Stimulated activated CD8-positive, alpha-beta memory T cell treated with anti-CD3 and anti-CD28 coated beads, Interleukin-4, amount 100 ng/mL, for 48 hours (primary cell): ENCODE measurements around the gene TBC1D16.
"Not testable (repeated sequence)": the region's sequence is repeated elsewhere in the genome, so short reads cannot be mapped to it uniquely, and the experiment has no call there.

Source experiments
- DNase-seq: peaks from one replicate; pipeline ENCODE4 v3.0.0-alpha.2; 2020

Gene TBC1D16

GRCh38 chr17:79969906-79970305 is 65.8 kb downstream of the TBC1D16 start:
- no peak for DNase-seq

- DNase-seq: no peak
These were observed 67.6 kb downstream of the TBC1D16 start for GRCh38 chr17:79968116-79968515.

GRCh38 chr17:79966681-79967080 is 69.0 kb downstream of the TBC1D16 start:
- DNase-seq: no peak

- DNase-seq: no peak
These were observed 69.9 kb downstream of the TBC1D16 start for GRCh38 chr17:79965806-79966205.

GRCh38 chr17:79962467-79962866 is 73.2 kb downstream of the TBC1D16 start:
- not testable (repeated sequence) for DNase-seq

- not testable (repeated sequence) for DNase-seq
These were observed 74.1 kb downstream of the TBC1D16 start for GRCh38 chr17:79961567-79961966.

- no peak for DNase-seq
These were observed 74.7 kb downstream of the TBC1D16 start for GRCh38 chr17:79960788-79961522.

GRCh38 chr17:79959042-79959441 is 76.6 kb downstream of the TBC1D16 start:
- no peak for DNase-seq

- no peak for DNase-seq
These were observed 78.8 kb downstream of the TBC1D16 start for GRCh38 chr17:79956853-79957252.

- not testable (repeated sequence) for DNase-seq
These were observed 79.3 kb downstream of the TBC1D16 start for GRCh38 chr17:79956441-79956735.

GRCh38 chr17:79955691-79956440 is 79.8 kb downstream of the TBC1D16 start:
- DNase-seq: no peak

GRCh38 chr17:79955167-79955549 is 80.5 kb downstream of the TBC1D16 start:
- no peak for DNase-seq

- DNase-seq: no peak
These were observed 81.1 kb downstream of the TBC1D16 start for GRCh38 chr17:79954281-79955166.

GRCh38 chr17:79953335-79953734 is 82.3 kb downstream of the TBC1D16 start:
- no peak for DNase-seq

- no peak for DNase-seq
These were observed 82.8 kb downstream of the TBC1D16 start for GRCh38 chr17:79952901-79953300.

- DNase-seq: no peak
These were observed 83.3 kb downstream of the TBC1D16 start for GRCh38 chr17:79952265-79952877.

GRCh38 chr17:79951361-79952264 is 84.1 kb downstream of the TBC1D16 start:
- no peak for DNase-seq

- DNase-seq: no peak
These were observed 84.9 kb downstream of the TBC1D16 start for GRCh38 chr17:79950751-79951150.

- no peak for DNase-seq
These were observed 85.4 kb downstream of the TBC1D16 start for GRCh38 chr17:79950306-79950705.

- no peak for DNase-seq
These were observed 85.9 kb downstream of the TBC1D16 start for GRCh38 chr17:79949656-79950209.

GRCh38 chr17:79948945-79949655 is 86.6 kb downstream of the TBC1D16 start:
- no peak for DNase-seq
